ENCODE data around the gene WWP2.
"Not testable (repeated sequence)": the region's sequence is repeated elsewhere in the genome, so short reads cannot be mapped to it uniquely, and the experiment has no call there.

WWP2 gene

GRCh38 chr16:69814078-69814477 lies 51.9 kb downstream of the WWP2 start:
- Histone ChIP-seq H3K4me3 (ENCODE audit: low read depth in 1 of 5, low read length in 5 of 5) (no peak overlapping the region), H3K27ac (ENCODE audit: low read depth, low read length) (no peak overlapping the region), H3K9me3 (ENCODE audit: control insufficient read depth in 5 of 5, low read length in 5 of 5) (peaks cover 0 to 2% (median 0%) of the 10 kb centered on the region in 5 donors), H3K9ac (ENCODE audit: low read length in 5 of 5) (no peak overlapping the region), H3K27me3 (ENCODE audit: control insufficient read depth in 5 of 5, insufficient read depth in 4 of 5, low read length in 5 of 5) (no peaks in the 10 kb centered on the region), H3K4me1 (ENCODE audit: control insufficient read depth in 5 of 5, insufficient read depth in 5 of 5, low read length in 5 of 5) (no peaks in the 10 kb centered on the region), H3K36me3 (ENCODE audit: control insufficient read depth in 5 of 5, insufficient read depth in 5 of 5, low read length in 5 of 5) (peaks cover 0 to 21% (median 14%) of the 10 kb centered on the region in 5 donors)

GRCh38 chr16:69814561-69814960 lies 52.4 kb downstream of the WWP2 start:
- Histone ChIP-seq H3K27ac (ENCODE audit: low read depth, low read length) (no peak overlapping the region), H3K4me1 (ENCODE audit: control insufficient read depth in 5 of 5, insufficient read depth in 5 of 5, low read length in 5 of 5) (no peaks in the 10 kb centered on the region), H3K4me3 (ENCODE audit: low read depth in 1 of 5, low read length in 5 of 5) (no peak overlapping the region), H3K36me3 (ENCODE audit: control insufficient read depth in 5 of 5, insufficient read depth in 5 of 5, low read length in 5 of 5) (peaks cover 0 to 23% (median 16%) of the 10 kb centered on the region in 5 donors), H3K9me3 (ENCODE audit: control insufficient read depth in 5 of 5, low read length in 5 of 5) (peaks cover 0 to 2% (median 0%) of the 10 kb centered on the region in 5 donors), H3K27me3 (ENCODE audit: control insufficient read depth in 5 of 5, insufficient read depth in 4 of 5, low read length in 5 of 5) (no peaks in the 10 kb centered on the region), H3K9ac (ENCODE audit: low read length in 5 of 5) (no peak overlapping the region)

DNA sequence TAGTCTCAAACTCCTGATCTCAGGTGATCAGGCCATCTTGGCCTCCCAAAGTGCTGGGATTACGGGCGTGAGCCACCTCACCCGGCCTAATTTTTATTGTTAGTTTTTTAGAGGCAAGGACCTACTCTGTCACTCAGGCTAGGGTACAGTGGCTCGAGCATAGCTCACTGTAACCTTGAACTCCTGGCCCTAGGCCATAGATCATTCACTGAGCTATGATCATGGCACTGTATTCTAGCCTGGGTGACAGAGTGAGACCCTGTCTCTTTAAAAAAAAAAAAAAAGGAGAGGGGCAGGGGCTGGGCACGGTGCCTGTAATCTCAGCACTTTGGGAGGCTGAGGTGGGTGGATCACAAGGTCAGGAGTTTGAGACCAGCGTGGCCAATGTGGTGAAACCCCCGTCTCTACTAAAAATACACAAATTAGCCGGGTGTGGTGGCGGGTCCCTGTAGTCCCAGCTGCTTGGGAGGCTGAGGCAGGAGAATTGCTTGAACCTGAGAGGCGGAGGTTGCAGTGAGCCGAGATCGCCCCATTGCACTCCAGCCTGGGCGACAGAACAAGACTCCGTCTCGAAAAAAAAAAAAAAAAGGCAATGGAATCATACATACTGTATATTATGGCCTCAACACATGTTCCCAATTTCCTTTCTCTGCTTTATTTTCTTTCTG lies 53.2 kb downstream of the WWP2 start:
- H3K4me3 ChIP-seq (ENCODE audit: low read depth in 1 of 5, low read length in 5 of 5); H3K27ac ChIP-seq (ENCODE audit: low read depth, low read length); H3K4me1 ChIP-seq (ENCODE audit: control insufficient read depth in 5 of 5, insufficient read depth in 5 of 5, low read length in 5 of 5); H3K9me3 ChIP-seq (ENCODE audit: control insufficient read depth in 5 of 5, low read length in 5 of 5); H3K27me3 ChIP-seq (ENCODE audit: control insufficient read depth in 5 of 5, insufficient read depth in 4 of 5, low read length in 5 of 5); H3K9ac ChIP-seq (ENCODE audit: low read length in 5 of 5): not testable (repeated sequence)
- H3K36me3 ChIP-seq (ENCODE audit: control insufficient read depth in 5 of 5, insufficient read depth in 5 of 5, low read length in 5 of 5) = peaks cover 0 to 19% (median 12%) of the 10 kb centered on the region in 5 donors

GRCh38 chr16:69816996-69817395 lies 54.9 kb downstream of the WWP2 start:
- peaks cover 0 to 2% (median 0%) of the 10 kb centered on the region in 5 donors for H3K9me3 ChIP-seq (ENCODE audit: control insufficient read depth in 5 of 5, low read length in 5 of 5)
- H3K36me3 ChIP-seq (ENCODE audit: control insufficient read depth in 5 of 5, insufficient read depth in 5 of 5, low read length in 5 of 5) = peaks cover 0 to 19% (median 12%) of the 10 kb centered on the region in 5 donors
- H3K27ac ChIP-seq (ENCODE audit: low read depth, low read length) = no peak overlapping the region
- H3K4me1 ChIP-seq (ENCODE audit: control insufficient read depth in 5 of 5, insufficient read depth in 5 of 5, low read length in 5 of 5) = peaks cover 0 to 3% (median 0%) of the 10 kb centered on the region in 5 donors
- no peaks in the 10 kb centered on the region for H3K27me3 ChIP-seq (ENCODE audit: control insufficient read depth in 5 of 5, insufficient read depth in 4 of 5, low read length in 5 of 5)
- H3K4me3 ChIP-seq (ENCODE audit: low read depth in 1 of 5, low read length in 5 of 5) = no peak overlapping the region
- no peak overlapping the region for H3K9ac ChIP-seq (ENCODE audit: low read length in 5 of 5)

- no peak overlapping the region for H3K27ac ChIP-seq (ENCODE audit: low read depth, low read length)
Observed at GRCh38 chr16:69818891-69819545, 56.9 kb downstream of the WWP2 start.

GRCh38 chr16:69820926-69821541 lies 58.9 kb downstream of the WWP2 start:
- Histone ChIP-seq H3K27ac (ENCODE audit: low read depth, low read length) (no peak overlapping the region), H3K27me3 (ENCODE audit: control insufficient read depth in 5 of 5, insufficient read depth in 4 of 5, low read length in 5 of 5) (no peaks in the 10 kb centered on the region), H3K9ac (ENCODE audit: low read length in 5 of 5) (no peak overlapping the region), H3K4me1 (ENCODE audit: control insufficient read depth in 5 of 5, insufficient read depth in 5 of 5, low read length in 5 of 5) (peaks cover 0 to 11% (median 8%) of the 10 kb centered on the region in 5 donors), H3K9me3 (ENCODE audit: control insufficient read depth in 5 of 5, low read length in 5 of 5) (no peaks in the 10 kb centered on the region), H3K36me3 (ENCODE audit: control insufficient read depth in 5 of 5, insufficient read depth in 5 of 5, low read length in 5 of 5) (peaks cover 0 to 10% (median 8%) of the 10 kb centered on the region in 5 donors), H3K4me3 (ENCODE audit: low read depth in 1 of 5, low read length in 5 of 5) (no peak overlapping the region)

More at GRCh38 chr16:69818891-69819545, 56.9 kb downstream of the WWP2 start:
- no peaks in the 10 kb centered on the region for H3K27me3 ChIP-seq (ENCODE audit: control insufficient read depth in 5 of 5, insufficient read depth in 4 of 5, low read length in 5 of 5)
- peaks cover 0 to 9% (median 5%) of the 10 kb centered on the region in 5 donors for H3K4me1 ChIP-seq (ENCODE audit: control insufficient read depth in 5 of 5, insufficient read depth in 5 of 5, low read length in 5 of 5)
- H3K9ac ChIP-seq (ENCODE audit: low read length in 5 of 5) = no peak overlapping the region
- H3K36me3 ChIP-seq (ENCODE audit: control insufficient read depth in 5 of 5, insufficient read depth in 5 of 5, low read length in 5 of 5) = peaks cover 0 to 14% (median 12%) of the 10 kb centered on the region in 5 donors
- no peaks in the 10 kb centered on the region for H3K9me3 ChIP-seq (ENCODE audit: control insufficient read depth in 5 of 5, low read length in 5 of 5)
- H3K4me3 ChIP-seq (ENCODE audit: low read depth in 1 of 5, low read length in 5 of 5) = no peak overlapping the region

GRCh38 chr16:69821844-69822173 lies 59.7 kb downstream of the WWP2 start:
- Histone ChIP-seq H3K9ac (ENCODE audit: low read length in 5 of 5) (no peak overlapping the region), H3K36me3 (ENCODE audit: control insufficient read depth in 5 of 5, insufficient read depth in 5 of 5, low read length in 5 of 5) (peaks cover 0 to 10% (median 5%) of the 10 kb centered on the region in 5 donors), H3K9me3 (ENCODE audit: control insufficient read depth in 5 of 5, low read length in 5 of 5) (no peaks in the 10 kb centered on the region), H3K27ac (ENCODE audit: low read depth, low read length) (no peak overlapping the region), H3K4me3 (ENCODE audit: low read depth in 1 of 5, low read length in 5 of 5) (no peak overlapping the region), H3K4me1 (ENCODE audit: control insufficient read depth in 5 of 5, insufficient read depth in 5 of 5, low read length in 5 of 5) (peaks cover 0 to 11% (median 8%) of the 10 kb centered on the region in 5 donors), H3K27me3 (ENCODE audit: control insufficient read depth in 5 of 5, insufficient read depth in 4 of 5, low read length in 5 of 5) (no peaks in the 10 kb centered on the region)

- Histone ChIP-seq H3K27ac (ENCODE audit: low read depth, low read length) (no peak overlapping the region), H3K4me1 (ENCODE audit: control insufficient read depth in 5 of 5, insufficient read depth in 5 of 5, low read length in 5 of 5) (peaks cover 0 to 11% (median 8%) of the 10 kb centered on the region in 5 donors), H3K27me3 (ENCODE audit: control insufficient read depth in 5 of 5, insufficient read depth in 4 of 5, low read length in 5 of 5) (no peaks in the 10 kb centered on the region), H3K4me3 (ENCODE audit: low read depth in 1 of 5, low read length in 5 of 5) (no peak overlapping the region), H3K36me3 (ENCODE audit: control insufficient read depth in 5 of 5, insufficient read depth in 5 of 5, low read length in 5 of 5) (peaks cover 0 to 10% (median 3%) of the 10 kb centered on the region in 5 donors), H3K9me3 (ENCODE audit: control insufficient read depth in 5 of 5, low read length in 5 of 5) (no peaks in the 10 kb centered on the region), H3K9ac (ENCODE audit: low read length in 5 of 5) (no peak overlapping the region)
Observed at GRCh38 chr16:69822174-69822935, 60.2 kb downstream of the WWP2 start.

DNA sequence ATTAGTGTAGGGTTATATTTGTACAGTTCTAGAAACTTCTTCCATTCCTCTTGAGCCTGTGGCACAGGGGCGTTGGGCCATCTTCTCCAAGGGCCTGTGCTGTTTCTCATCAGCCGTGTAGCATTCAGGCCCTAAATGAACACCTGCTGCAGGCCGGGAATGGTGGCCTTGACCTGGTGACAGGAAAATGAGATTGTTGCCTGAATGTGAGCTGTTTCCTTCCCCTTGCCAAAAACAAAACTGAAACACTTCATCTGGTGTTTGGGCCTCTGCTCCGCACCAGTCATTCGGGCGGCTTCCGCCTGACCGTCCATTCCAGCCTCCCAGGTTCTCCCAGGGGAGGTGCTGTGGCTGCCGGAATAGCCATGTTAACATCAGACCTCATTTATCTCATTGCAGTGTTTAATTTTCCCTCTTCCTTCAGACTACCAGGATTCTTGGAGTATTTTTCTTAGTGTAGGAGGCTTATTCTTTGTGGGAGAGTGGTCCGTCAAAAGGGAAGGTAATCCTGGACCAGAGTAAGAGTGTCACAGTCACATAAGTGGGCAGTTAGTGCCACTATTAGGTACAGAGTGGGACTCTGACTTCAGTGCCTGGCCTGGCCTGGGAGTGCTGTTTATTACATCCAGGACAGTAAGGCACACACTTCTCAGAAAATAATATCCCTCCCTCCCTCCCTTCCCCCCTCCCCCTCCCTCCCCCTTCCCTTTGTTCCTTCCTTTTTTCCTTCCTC lies 61.9 kb downstream of the WWP2 start:
- Histone ChIP-seq H3K36me3 (ENCODE audit: control insufficient read depth in 5 of 5, insufficient read depth in 5 of 5, low read length in 5 of 5) (peaks cover 0 to 16% (median 0%) of the 10 kb centered on the region in 5 donors), H3K27me3 (ENCODE audit: control insufficient read depth in 5 of 5, insufficient read depth in 4 of 5, low read length in 5 of 5) (no peaks in the 10 kb centered on the region), H3K27ac (ENCODE audit: low read depth, low read length) (peak overlapping the region; percentile 30), H3K4me3 (ENCODE audit: low read depth in 1 of 5, low read length in 5 of 5) (peak overlapping the region in 3 of 5 donors; percentile 23 to 42 (median 36)), H3K9ac (ENCODE audit: low read length in 5 of 5) (peak overlapping the region in 2 of 5 donors; percentile 20 to 21), H3K9me3 (ENCODE audit: control insufficient read depth in 5 of 5, low read length in 5 of 5) (no peaks in the 10 kb centered on the region), H3K4me1 (ENCODE audit: control insufficient read depth in 5 of 5, insufficient read depth in 5 of 5, low read length in 5 of 5) (peaks cover 0 to 11% (median 8%) of the 10 kb centered on the region in 5 donors)

Measured in subcutaneous abdominal adipose tissue (tissue), 5 donors.